ENCODE results near the gene FABP1. TPM values are rescaled to one million over a fixed set of nuclear protein-coding genes. Genes with fewer than 3 reads are reported as not detected.

The FABP1 gene
- total and polyA plus RNA-seq, 2 of the 8 experiments (the other 6 are each of a cell fraction or from before 2014, with no cell fraction given), result 0.09 TPM; not detected in 1

GRCh38 chr2:88177556-88177955 lies 49.7 kb upstream of the FABP1 start:
- peak overlapping the region; percentile 32; the same call in 1 of the 2 replicates for H2BK15ac ChIP-seq (ENCODE audit: low read length)
- H3K9ac ChIP-seq (replicated peaks in 1 of 4; ENCODE audit: extremely low read depth in 1 of 4, low read depth in 3 of 4, low read length in 3 of 4), result no peak overlapping the region
- H3K56ac ChIP-seq (replicated peaks; ENCODE audit: insufficient read length, low read depth, low read length), result no peak overlapping the region
- no peak overlapping the region for H3K14ac ChIP-seq (ENCODE audit: insufficient read length)
- WGBS, 2 experiments (ENCODE audit: extremely low coverage in 1 of 2, insufficient coverage in 1 of 2, insufficient read length in 1 of 2, insufficient replicate concordance in 2 of 2, low coverage in 1 of 2, low lambda C conversion rate in 2 of 2, missing lambda C conversion rate in 1 of 2), result 87% methylated on average over 3 of the region's 3 CpGs; no CpG with 5 or more reads in 1 of the 2 experiments
- H4K8ac ChIP-seq (ENCODE audit: extremely low read depth, insufficient read depth, low read length), result no peak overlapping the region
- H2BK20ac ChIP-seq (ENCODE audit: low read length), result no peak overlapping the region
- no peaks in the 10 kb centered on the region for H3K79me1 ChIP-seq (ENCODE audit: low read depth, low read length)
- POLR2A ChIA-PET (ENCODE audit: partially characterized antibody), result interaction anchor here (0.8 to 2.5 kb wide), 2 partner anchors 161 to 168 kb away, joined by 3 to 9 read pairs; partner anchors contain the start of gene RNU2-63P
- CTCF ChIA-PET (ENCODE audit: partially characterized antibody), result interaction anchor here (0.7 to 5.1 kb wide), 5 partner anchors 9 to 204 kb away, joined by 3 to 46 read pairs (median 4); no protein-coding TSS in a partner anchor
- H4K5ac ChIP-seq (ENCODE audit: insufficient read length, low read depth, low read length), result no peak overlapping the region
- H2AK5ac ChIP-seq (ENCODE audit: low read depth, low read length), result no peak overlapping the region
- H3K4me1 ChIP-seq (replicated peaks in 1 of 4; ENCODE audit: control insufficient read depth in 3 of 4, insufficient read depth in 4 of 4, low read length in 3 of 4), result peaks cover 0 to 4% (median 0%) of the 10 kb centered on the region in 4 experiments; a peak in 1 of 7 replicates
- H3K4ac ChIP-seq (replicated peaks; ENCODE audit: insufficient read length, low read depth, low read length), result no peak overlapping the region
- no peaks in the 10 kb centered on the region; the same call in 1 of the 2 replicates for H3K23me2 ChIP-seq (ENCODE audit: low read depth, low read length)
- H3K23ac ChIP-seq (ENCODE audit: insufficient read length), result no peak overlapping the region
- H4K91ac ChIP-seq (replicated peaks; ENCODE audit: insufficient read length, low read length), result no peak overlapping the region
- DNase-seq (ENCODE audit: low read depth in 1 of 2, low spot score in 2 of 2) (peak in 1 of 2 experiments; percentile 23), FAIRE-seq (no peak)
- no peaks in the 10 kb centered on the region for H4K20me1 ChIP-seq (replicated peaks in 1 of 2; ENCODE audit: control insufficient read depth in 1 of 2, insufficient read depth in 2 of 2, low read length in 2 of 2)
- no peak overlapping the region for H3K18ac ChIP-seq (ENCODE audit: extremely low read depth, low read length)
- H3K36me3 ChIP-seq (ENCODE audit: control insufficient read depth in 2 of 4, insufficient read depth in 4 of 4, low read length in 3 of 4), result no peaks in the 10 kb centered on the region; a peak in 1 of 8 replicates
- no peaks in the 10 kb centered on the region for H3K9me3 ChIP-seq (ENCODE audit: insufficient read depth in 2 of 2, low read depth in 1 of 2, low read length in 1 of 2)
- H3K79me2 ChIP-seq (ENCODE audit: control insufficient read depth in 1 of 2, insufficient read depth in 2 of 2, low read length in 2 of 2), result no peaks in the 10 kb centered on the region; a peak in 1 of 4 replicates
- no peak overlapping the region for H2AFZ ChIP-seq (ENCODE audit: low read length)
- H2BK5ac ChIP-seq (ENCODE audit: low read depth, low read length), result no peak overlapping the region
- H3K27me3 ChIP-seq (replicated peaks in 1 of 4; ENCODE audit: control insufficient read depth in 3 of 4, extremely low read depth in 1 of 4, insufficient read depth in 3 of 4, low read length in 3 of 4), result 0 out of 7 replicates have a peak, but pooled peaks cover 0 to 4% (median 0%) of the 10 kb centered on the region in 4 experiments
- no peak overlapping the region for H2BK120ac ChIP-seq (replicated peaks; ENCODE audit: low read depth, low read length)
- H2BK12ac ChIP-seq (ENCODE audit: low read depth, low read length), result no peak overlapping the region
- H3K4me2 ChIP-seq (ENCODE audit: insufficient read depth in 1 of 2, low read depth in 2 of 2, low read length in 2 of 2), result no peak overlapping the region
- no peak overlapping the region; a peak in 2 of 8 replicates for H3K4me3 ChIP-seq (ENCODE audit: extremely low read depth in 1 of 4, insufficient read depth in 2 of 4, low read depth in 3 of 4, low read length in 4 of 4)
- H3K27ac ChIP-seq (ENCODE audit: low read depth, low read length), result no peak overlapping the region
- TF ChIP-seq BACH1 (IDR thresholded peaks at IDR 0.05; ENCODE audit: low read length) (no peak), SP4 (IDR thresholded peaks at IDR 0.05; ENCODE audit: low read length) (no peak), NANOG (IDR thresholded peaks at IDR 0.05; ENCODE audit: insufficient read depth, low read depth, low read length, poor library complexity, severe bottlenecking) (no peak), CEBPB (IDR thresholded peaks at IDR 0.05; ENCODE audit: low read depth, low read length) (no peak), USF2 (IDR thresholded peaks at IDR 0.05; ENCODE audit: low read length) (no peak), BRCA1 (IDR thresholded peaks at IDR 0.05; ENCODE audit: low read depth, low read length) (no peak), HDAC6 (IDR thresholded peaks at IDR 0.05; ENCODE audit: low read depth, low read length) (no peak), EGR1 (IDR thresholded peaks at IDR 0.05; ENCODE audit: borderline replicate concordance, low read depth, low read length) (no peak), SRF (IDR thresholded peaks at IDR 0.05; ENCODE audit: low read depth, low read length) (no peak), ATF3 (IDR thresholded peaks at IDR 0.05; ENCODE audit: insufficient read depth, low read depth, low read length) (no peak), CBX8 (IDR thresholded peaks at IDR 0.05; ENCODE audit: borderline replicate concordance, low read depth, low read length) (no peak), TAF1 (IDR thresholded peaks at IDR 0.05; ENCODE audit: low read depth, low read length) (no peak), RFX5 (IDR thresholded peaks at IDR 0.05; ENCODE audit: borderline replicate concordance, low read depth, low read length) (no peak)

All from H1 (cell line).